Colonic mucosa (tissue), 4 donors: ENCODE results near the gene R3HDM2. TPM values are rescaled to one million over a fixed set of nuclear protein-coding genes. Genes with fewer than 3 reads are reported as not detected.

ENCODE experiments used
- DNase-seq: peaks from one replicate; pipeline ENCODE4 v3.0.0-alpha.2; 2020
- H3K27ac ChIP-seq: fragments of 200-600 bp; one replicate; pipeline ENCODE4 v1.8.0; 2021
- H3K27me3 ChIP-seq: fragments of 200-600 bp; one replicate; pipeline ENCODE4 v1.8.0; 2021
- H3K36me3 ChIP-seq: fragments of 200-600 bp; one replicate; pipeline ENCODE4 v1.8.0; 2021
- H3K4me1 ChIP-seq: fragments of 200-600 bp; one replicate; pipeline ENCODE4 v1.8.0; 2021; ENCODE audit warnings: mild to moderate bottlenecking
- H3K4me3 ChIP-seq: fragments of 200-600 bp; one replicate; pipeline ENCODE4 v1.8.0; 2021
- H3K9ac ChIP-seq, 2 donors: one replicate each; pipeline ENCODE4 v1.7.0; 2013; ENCODE audit warnings: control low read depth in 2 of 2, low read depth in 2 of 2, low read length in 2 of 2
- H3K9me3 ChIP-seq: fragments of 200-600 bp; one replicate; pipeline ENCODE4 v1.8.0; 2021
- CTCF ChIP-seq: fragments of 200-600 bp; IDR thresholded peaks from one replicate; pipeline ENCODE4 v1.8.0; 2022; ENCODE audit warnings: antibody characterized with exemption, mild to moderate bottlenecking
- intact Hi-C: fragments of 100-400 bp; cut with DNase I; formaldehyde crosslinking; loops from one replicate; pipeline ENCODE4 v1.14.1; 2022
- total RNA-seq, 2 donors: library from RNA; stranded (reverse); fragmentation: NEBNext Ultra II Directional in 1 of 2; extraction: Animal tissue kit (Norgen Biotek cat#: 25700) in 1 of 2; gene quantifications; one replicate each; pipeline ENCODE4 v1.2.1, GENCODE V29; 2021
- donor health status: healthy.
- donor health status: DM: no; HTN: no; CAD: no.
- donor health status: DM: no; HTN: no; CAD: no.

Gene R3HDM2
- total RNA-seq, 2 donors from 2014 or later = 41.0 to 60.4 TPM

- DNase-seq = peak; percentile 74
- intact Hi-C loops = loop anchor here (5.0 kb wide), 1 partner anchor 161 kb away; no protein-coding TSS in a partner anchor
- H3K4me3 ChIP-seq = peak overlapping the region; percentile 52
- H3K27me3 ChIP-seq = peaks cover 5% of the 10 kb centered on the region
- no peaks in the 10 kb centered on the region for H3K36me3 ChIP-seq
- no peak for TF ChIP-seq CTCF
- peaks cover 7% of the 10 kb centered on the region for H3K4me1 ChIP-seq
- peak overlapping the region; percentile 58 for H3K27ac ChIP-seq
- peak overlapping the region; percentile 59 to 84 for H3K9ac ChIP-seq
- H3K9me3 ChIP-seq = no peaks in the 10 kb centered on the region
These were observed 30.6 kb upstream of the R3HDM2 start for GRCh38 chr12:57461276-57461916.

GRCh38 chr12:57460841-57461275 lies 30.0 kb upstream of the R3HDM2 start:
- no peaks in the 10 kb centered on the region for H3K9me3 ChIP-seq
- peaks cover 5% of the 10 kb centered on the region for H3K27me3 ChIP-seq
- peak overlapping the region; percentile 58 for H3K27ac ChIP-seq
- H3K4me1 ChIP-seq = peaks cover 7% of the 10 kb centered on the region
- DNase-seq = no peak
- no peaks in the 10 kb centered on the region for H3K36me3 ChIP-seq
- TF ChIP-seq CTCF = no peak
- H3K4me3 ChIP-seq = peak overlapping the region; percentile 52
- intact Hi-C loops = loop anchor here (5.0 kb wide), 1 partner anchor 161 kb away; no protein-coding TSS in a partner anchor
- peak overlapping the region; percentile 38 to 58 for H3K9ac ChIP-seq

- peaks cover 5% of the 10 kb centered on the region for H3K27me3 ChIP-seq
- peaks cover 7% of the 10 kb centered on the region for H3K4me1 ChIP-seq
- no peak for DNase-seq
- no peak overlapping the region for H3K27ac ChIP-seq
- peak overlapping the region; percentile 56 for H3K4me3 ChIP-seq
- peak overlapping the region; percentile 38 to 46 for H3K9ac ChIP-seq
- intact Hi-C loops = loop anchor here (5.0 kb wide), 1 partner anchor 162 kb away; no protein-coding TSS in a partner anchor
- no peaks in the 10 kb centered on the region for H3K36me3 ChIP-seq
- H3K9me3 ChIP-seq = no peaks in the 10 kb centered on the region
- TF ChIP-seq CTCF = no peak
These were observed 29.6 kb upstream of the R3HDM2 start for GRCh38 chr12:57460468-57460784.

GRCh38 chr12:57459750-57460467 lies 29.1 kb upstream of the R3HDM2 start, which contains the start of gene GLI1:
TSS of gene GLI1 (plus strand) at chr12:57459785. CDS start at chr12:57463692, 3,907 bp downstream.
- intact Hi-C loops = loop anchor here (5.0 kb wide), 1 partner anchor 162 kb away; no protein-coding TSS in a partner anchor
- H3K4me3 ChIP-seq = peak within 1 kb of the TSS; percentile 56
- H3K9me3 ChIP-seq = no peaks in the 10 kb centered on the region
- peak within 1 kb of the TSS; percentile 64 for H3K27ac ChIP-seq
- H3K36me3 ChIP-seq = no peaks in the 10 kb centered on the region
- H3K9ac ChIP-seq = peak within 1 kb of the TSS; percentile 75 to 81
- H3K27me3 ChIP-seq = peaks cover 5% of the 10 kb centered on the region
- TF ChIP-seq CTCF = no peak
- peaks cover 7% of the 10 kb centered on the region for H3K4me1 ChIP-seq
- DNase-seq = no peak

GRCh38 chr12:57459055-57459749 lies 28.4 kb upstream of the R3HDM2 start:
- H3K27me3 ChIP-seq = peaks cover 5% of the 10 kb centered on the region
- peak; percentile 97 for DNase-seq
- H3K9me3 ChIP-seq = no peaks in the 10 kb centered on the region
- peak overlapping the region; percentile 64 for H3K27ac ChIP-seq
- intact Hi-C loops = no loop called here
- peaks cover 7% of the 10 kb centered on the region for H3K4me1 ChIP-seq
- H3K4me3 ChIP-seq = peak overlapping the region; percentile 56
- no peaks in the 10 kb centered on the region for H3K36me3 ChIP-seq
- peak; percentile 95 for TF ChIP-seq CTCF
- peak overlapping the region; percentile 75 to 81 for H3K9ac ChIP-seq
